Lung microvascular endothelial cell (primary cell): ENCODE data around the gene ZC3H14. TPM values are rescaled to one million over a fixed set of nuclear protein-coding genes. Genes with fewer than 3 reads are reported as not detected.
A peak's percentile ranks its signal among the peaks of the same experiment; 100 is the strongest.
"Not testable (repeated sequence)": the region's sequence is repeated elsewhere in the genome, so short reads cannot be mapped to it uniquely, and the experiment has no call there.

Experiments
- DNase-seq, 2 donors: peaks; one replicate each; pipeline versions ENCODE4 v3.0.0 to v3.0.0-alpha.2; 2010; ENCODE audit warnings: low read depth in 2 of 2
- total RNA-seq: library from RNA; depleted of rRNA; stranded (reverse); fragments of >200 nt; gene quantifications from 2 replicates; pipeline ENCODE4 v1.2.1, GENCODE V29; 2014

The ZC3H14 gene, protein sequence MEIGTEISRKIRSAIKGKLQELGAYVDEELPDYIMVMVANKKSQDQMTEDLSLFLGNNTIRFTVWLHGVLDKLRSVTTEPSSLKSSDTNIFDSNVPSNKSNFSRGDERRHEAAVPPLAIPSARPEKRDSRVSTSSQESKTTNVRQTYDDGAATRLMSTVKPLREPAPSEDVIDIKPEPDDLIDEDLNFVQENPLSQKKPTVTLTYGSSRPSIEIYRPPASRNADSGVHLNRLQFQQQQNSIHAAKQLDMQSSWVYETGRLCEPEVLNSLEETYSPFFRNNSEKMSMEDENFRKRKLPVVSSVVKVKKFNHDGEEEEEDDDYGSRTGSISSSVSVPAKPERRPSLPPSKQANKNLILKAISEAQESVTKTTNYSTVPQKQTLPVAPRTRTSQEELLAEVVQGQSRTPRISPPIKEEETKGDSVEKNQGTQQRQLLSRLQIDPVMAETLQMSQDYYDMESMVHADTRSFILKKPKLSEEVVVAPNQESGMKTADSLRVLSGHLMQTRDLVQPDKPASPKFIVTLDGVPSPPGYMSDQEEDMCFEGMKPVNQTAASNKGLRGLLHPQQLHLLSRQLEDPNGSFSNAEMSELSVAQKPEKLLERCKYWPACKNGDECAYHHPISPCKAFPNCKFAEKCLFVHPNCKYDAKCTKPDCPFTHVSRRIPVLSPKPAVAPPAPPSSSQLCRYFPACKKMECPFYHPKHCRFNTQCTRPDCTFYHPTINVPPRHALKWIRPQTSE
- total RNA-seq = 35.1 and 47.2 TPM in 2 replicates

DNA sequence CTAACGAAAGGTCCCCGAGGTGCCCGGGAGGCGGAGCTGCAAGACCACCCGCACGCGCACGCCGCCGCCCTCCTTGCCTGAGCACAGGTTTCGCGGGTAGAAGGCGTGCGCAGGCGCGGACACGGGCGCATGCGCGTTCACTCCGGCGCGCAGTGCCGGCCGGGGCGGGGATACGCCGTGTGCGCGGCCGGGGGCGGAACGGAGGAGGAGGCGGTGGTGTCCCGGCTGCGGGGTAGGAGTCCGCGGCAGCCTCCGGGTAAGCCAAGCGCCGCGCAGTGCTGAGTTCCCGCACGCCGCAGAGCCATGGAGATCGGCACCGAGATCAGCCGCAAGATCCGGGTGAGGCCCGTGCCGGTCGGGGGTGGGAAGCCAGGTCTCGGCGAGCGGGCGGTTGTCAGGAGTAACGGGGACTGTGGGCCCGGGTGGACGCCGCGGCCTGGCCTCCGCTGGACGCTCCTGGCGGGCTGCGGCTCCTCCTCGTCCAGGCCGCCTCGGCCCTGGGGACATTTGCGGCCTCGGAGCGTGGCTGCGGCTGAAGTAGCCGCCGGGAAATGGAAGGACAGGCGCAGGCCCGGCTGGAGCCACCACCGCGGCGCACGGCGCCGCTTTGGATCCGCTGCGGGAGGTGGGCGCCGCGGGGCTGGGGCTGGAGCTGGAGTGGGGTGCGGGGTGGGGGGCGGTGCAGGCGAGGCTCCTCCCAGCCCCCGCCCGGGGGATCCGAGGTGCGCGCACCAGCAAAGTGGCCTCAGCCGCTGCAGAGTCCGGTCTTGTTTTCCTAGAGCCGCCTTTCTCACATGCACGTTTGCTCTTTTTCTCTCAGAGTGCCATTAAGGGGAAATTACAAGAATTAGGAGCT, at the start of gene ZC3H14:
Gene ZC3H14 (plus strand): TSS at position 207 of the 856 bp plus-strand sequence. CDS start 97 bp downstream, at position 304.
- DNase-seq = peak; percentile 91 to 94

DNA sequence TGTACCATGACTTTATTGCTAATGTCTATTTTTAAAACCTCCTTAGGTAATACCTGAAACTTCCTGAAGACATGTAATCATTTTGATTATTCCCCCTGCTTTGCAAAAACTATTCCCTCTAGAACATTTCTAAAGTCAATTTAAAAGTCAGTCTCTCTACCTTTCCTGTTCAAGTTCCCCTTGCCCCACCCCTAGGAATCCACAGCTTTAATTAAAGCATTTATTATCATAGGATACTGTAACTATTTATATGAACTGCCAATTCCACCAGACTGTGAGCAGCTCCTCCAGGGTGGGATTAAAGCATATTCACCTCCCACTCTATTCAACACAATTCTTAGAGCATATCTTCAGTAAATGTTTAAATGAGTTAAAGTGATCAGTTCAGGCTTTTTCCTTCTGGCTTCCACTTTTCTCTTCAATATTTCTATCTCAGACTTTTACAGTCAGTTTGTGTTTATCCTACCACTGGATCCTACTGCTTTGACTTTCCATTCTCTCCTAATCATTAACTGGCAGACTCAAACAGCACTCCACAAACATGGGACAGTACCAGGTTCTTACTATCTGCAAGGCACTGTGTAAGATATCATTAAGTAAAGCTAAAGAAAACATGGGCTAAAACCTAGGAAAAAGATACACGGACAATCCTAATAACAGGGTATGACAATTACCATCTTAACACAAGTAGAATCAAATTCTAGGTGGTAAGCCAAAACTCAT, 47.2 kb upstream of the ZC3H14 start:
- DNase-seq = no peak

DNA sequence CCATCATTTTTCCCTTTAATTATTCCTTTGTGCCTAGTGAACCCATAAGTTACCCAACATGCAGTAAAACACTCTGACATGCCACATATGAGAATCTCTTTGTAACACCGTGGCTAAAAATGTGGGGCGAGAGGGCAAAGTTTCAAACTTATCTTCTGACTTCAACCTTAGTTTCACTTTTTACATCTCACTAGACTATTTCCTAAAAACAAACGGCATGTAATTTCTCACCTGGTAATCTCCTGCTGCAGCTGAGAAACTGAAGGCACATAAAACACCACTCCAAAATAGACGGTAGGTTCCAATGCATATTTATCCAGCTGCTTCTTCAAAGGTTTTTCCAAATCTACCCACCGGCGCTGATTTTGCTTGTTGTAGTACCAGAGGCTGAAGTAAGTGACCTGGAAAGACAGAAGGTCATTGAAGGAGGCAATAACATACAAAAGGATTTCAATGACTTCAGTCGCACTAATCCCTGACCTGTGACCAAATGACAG, 45.9 kb upstream of the ZC3H14 start:
- DNase-seq = no peak

- peak in 1 of 2 donors; percentile 46 for DNase-seq
These were observed 44.0 kb upstream of the ZC3H14 start for GRCh38 chr14:88518592-88519512.

- DNase-seq = no peak
These were observed 42.9 kb upstream of the ZC3H14 start for GRCh38 chr14:88519907-88520306.

DNA sequence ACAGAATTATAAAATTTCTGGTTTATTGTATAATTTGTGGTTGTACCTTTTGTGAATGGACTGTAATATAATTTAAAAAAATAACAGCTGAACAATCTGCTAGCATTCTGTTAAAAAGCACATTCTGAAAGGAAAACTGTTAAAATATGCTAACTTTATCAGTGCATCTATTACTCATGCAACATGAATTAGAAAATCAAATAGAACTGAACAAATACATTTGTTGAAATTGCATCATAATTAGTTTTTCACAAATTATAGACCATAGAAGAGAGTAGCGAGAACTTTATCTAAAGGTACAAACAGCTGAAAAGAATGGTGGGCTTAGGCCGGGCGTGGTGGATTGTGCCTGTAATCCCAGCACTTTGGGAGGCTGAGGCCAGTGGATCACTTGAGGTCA, 41.0 kb upstream of the ZC3H14 start:
- no peak for DNase-seq

DNA sequence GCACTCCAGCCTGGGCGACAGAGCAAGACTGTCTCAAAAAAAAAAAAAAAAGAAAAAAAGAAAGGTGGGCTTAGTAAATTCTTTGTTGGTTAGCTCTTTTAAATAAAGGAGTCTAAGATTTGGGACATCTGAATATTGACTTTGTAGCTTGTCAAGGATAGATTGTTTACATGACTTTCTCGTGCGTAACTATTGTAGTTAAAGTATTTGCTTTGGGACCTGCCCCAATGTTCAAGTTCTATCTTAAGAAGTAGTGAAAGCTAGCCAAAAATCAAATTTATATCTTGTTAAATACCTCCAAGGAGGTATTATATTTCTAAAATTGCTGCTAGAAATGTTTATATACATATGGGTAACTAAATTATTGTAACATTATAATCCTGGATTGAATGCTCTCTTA, 40.4 kb upstream of the ZC3H14 start:
- no peak for DNase-seq

DNA sequence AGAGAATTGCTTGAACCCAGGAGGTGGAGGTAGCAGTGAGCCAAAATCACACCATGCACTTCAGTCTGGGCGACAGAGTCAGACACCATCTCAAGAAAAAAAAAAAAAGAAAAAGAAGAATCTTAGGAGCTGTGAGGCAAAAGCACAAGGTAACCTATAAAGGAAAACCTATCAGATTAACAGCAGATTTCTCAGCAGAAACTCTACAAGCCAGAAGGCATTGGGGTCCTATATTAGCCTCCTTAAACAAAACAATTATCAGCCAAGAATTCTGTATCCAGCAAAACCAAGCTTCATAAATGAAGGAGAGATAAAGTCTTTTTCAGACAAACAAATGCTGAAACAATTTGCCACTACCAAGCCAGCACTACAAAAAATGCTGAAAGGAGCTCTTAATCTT, 32.9 kb upstream of the ZC3H14 start:
- not testable (repeated sequence) for DNase-seq

DNA sequence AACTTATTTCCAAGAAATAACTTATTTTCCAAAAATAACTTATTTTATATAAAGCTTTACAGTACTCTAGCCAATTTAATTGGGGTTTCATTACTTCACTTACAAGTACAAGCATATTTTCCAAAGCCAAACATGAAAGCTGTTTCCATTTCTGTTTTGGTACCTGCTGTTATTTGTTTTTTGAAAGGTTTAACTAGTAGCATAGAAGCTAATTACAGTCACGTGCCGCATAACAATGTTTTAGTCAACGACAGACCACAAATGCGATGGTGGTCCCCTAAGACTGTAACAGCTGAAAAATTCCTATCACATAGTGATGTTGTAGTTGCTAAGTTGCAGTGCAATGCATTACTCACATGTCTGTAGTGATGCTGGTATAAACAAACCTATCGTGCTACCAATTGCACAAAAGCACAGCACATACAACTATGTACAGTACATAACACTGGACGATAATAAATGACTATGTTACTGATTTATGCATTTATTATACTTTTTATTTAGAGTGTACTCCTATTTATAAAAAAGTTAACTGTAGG, 29.7 kb upstream of the ZC3H14 start:
- no peak for DNase-seq

GRCh38 chr14:88535149-88535548, 27.7 kb upstream of the ZC3H14 start:
- peak in 1 of 2 donors; percentile 52 for DNase-seq

DNA sequence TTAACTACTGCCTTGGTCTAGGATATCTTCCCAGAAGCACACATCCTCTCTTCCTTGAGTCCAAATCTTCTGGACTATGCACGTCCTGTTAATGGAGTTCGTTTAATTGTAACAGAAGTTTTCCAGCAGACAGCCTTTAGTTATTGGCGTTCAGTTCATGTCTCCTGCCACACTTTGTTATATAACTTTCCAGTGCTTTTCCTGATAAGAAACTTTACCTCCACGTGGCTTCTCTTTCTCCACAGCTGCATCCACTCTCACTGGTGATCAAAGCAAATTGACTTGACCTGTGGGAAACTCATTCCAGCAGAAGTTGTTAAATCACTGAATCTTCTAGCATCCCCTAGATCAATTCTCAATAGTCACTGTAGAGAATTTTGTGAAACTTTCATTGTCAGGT, 27.0 kb upstream of the ZC3H14 start:
- no peak for DNase-seq

DNA sequence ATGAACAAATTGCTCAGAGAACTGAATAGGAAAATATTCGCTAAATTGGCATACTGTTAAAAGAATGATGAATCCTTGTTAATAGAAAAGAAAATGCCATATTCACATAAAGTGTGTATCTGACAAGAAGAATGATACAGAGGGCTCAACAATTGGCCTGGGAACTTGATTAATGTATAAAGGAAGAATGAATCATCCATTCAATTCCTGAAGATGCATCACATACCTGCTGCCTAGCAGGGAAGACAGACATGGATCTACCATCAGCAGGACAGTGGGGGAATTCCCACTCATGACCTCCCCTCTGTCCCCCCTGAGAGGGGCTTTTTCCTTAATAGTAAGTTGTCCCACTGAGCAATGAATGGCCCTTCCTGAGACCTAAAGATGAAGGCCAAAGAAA, 21.5 kb upstream of the ZC3H14 start:
- DNase-seq = peak; percentile 5 to 53

DNA sequence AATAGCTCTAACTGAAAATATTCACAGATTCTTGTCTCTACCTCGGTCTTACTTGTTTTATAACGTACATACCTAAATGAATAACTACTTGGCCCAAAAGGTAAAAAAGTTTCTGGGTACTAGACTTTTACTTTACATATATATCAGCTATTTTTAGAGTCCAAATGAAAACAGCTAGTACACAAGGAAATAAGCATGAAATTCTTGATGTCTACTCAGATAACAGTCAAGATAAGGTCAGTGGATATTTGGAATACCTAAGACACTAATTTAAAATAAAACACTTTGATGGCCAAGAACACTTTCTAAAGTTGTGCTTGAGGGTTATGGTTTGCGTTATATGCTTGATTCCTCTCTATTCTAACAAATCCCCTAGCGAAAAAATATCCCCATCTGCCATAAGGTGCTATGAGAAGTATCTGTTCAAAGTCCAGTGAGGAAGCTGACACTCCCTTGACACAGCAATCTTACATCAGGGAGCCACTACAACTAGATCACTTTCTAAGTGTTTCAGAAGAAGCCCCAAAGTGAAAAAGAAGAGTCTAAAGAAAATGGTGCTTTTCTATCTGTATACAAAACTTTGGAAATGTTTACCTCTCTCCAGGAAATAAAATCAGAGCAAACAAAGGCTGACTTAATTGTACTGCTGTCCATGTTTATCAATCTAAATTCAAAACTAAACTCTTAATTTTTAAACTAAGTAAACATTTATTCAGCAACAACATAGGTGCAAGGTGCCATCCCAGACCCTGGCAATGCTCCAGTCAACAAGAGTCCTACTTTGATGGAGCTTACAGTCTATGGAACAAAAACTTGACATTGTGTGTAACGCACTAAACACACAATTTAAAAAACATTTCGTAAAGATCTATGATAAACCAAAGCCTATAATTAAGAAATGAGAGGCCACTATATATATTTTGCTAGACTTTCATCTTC, 19.7 kb upstream of the ZC3H14 start:
- no peak for DNase-seq

- DNase-seq = no peak
These were observed 17.6 kb upstream of the ZC3H14 start for GRCh38 chr14:88545256-88545655.

DNA sequence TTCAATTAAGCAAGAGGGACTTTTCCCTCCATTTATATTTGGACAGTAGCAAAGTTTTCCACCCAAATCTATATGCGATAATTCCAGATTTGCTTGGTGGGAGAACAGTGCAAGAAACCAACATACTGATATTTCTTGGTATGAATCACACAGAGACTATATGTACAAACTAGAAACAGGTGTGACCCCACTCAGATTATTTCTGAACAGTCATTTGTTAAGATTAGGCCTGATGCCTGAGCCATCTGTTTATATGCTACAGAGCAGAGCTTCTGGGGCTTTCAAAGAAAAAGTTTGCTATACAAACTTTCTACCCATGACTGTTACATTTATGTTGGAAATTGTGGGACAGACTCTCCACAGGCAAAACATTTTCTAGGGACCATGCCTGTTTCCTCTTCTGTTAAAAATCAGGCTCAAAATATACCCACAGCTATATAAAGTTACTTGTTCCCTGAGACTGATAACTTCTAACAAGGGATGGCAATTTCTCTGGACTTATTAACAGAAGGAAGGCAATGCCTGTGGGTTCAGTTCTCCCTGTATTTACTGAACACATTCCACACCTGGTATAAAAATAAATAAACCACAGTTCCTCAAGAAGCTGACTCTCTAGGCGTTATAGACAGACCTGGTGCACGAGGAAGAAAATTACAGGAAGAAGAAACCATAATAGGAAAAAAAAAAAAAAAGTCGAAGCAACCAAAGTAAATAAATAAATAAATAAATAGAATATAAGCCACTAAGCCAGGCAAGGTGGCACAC, 16.0 kb upstream of the ZC3H14 start:
- no peak for DNase-seq

DNA sequence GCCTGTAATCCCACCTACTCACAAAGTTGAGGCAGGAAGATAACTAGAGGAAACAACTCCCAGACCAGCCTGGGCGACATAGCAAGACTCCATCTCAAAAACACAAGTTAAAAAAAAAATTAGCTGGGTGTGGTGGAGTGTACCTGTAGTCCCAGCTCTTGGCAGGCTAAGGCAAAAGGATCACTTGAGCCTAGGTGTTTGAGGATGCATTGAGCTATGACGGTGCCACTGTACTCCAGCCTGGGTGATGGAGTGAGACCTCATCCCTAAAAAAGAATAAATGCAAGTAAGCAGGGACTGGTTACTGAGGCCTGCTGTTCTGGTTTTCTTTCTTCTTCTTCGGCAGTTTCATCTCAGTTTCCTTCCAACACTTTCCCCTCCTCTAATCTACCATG, 15.5 kb upstream of the ZC3H14 start:
- no peak for DNase-seq

DNA sequence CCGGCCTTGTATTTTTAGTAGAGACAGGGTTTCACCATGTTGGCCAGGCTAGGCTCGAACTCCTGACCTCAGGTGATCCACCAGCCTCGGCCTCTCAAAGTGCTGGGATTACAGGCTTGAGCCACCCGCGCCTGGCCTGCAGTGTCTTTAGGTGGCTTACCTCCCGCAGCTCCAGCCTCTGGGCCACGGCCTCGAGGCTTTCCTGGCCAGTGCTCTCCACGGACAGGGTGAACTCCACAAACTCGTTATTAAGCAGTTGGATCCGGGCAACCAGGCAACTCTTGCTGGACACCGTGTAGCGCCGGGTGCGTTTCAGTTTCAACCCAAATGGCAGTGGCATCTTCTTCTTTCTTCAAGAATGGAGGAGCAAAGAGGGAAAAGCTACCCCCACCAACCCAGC, 12.8 kb upstream of the ZC3H14 start:
- DNase-seq = no peak
